KBM-7 (cell line): ENCODE results near the gene CCDC124.
"Not testable (repeated sequence)": the region's sequence is repeated elsewhere in the genome, so short reads cannot be mapped to it uniquely, and the experiment has no call there.

Experiments
- DNase-seq: peaks from one replicate; pipeline ENCODE4 v3.0.0-alpha.2; 2015
- in situ Hi-C: fragments of 300-500 bp; cut with MboI; formaldehyde crosslinking; loops from 2 replicates; pipeline ENCODE4 v1.14.3; 2020; ENCODE audit warnings: low sequenced_read_pairs, low pct_unique_long_range_greater_than_20kb, mixed read lengths

CCDC124 gene, protein sequence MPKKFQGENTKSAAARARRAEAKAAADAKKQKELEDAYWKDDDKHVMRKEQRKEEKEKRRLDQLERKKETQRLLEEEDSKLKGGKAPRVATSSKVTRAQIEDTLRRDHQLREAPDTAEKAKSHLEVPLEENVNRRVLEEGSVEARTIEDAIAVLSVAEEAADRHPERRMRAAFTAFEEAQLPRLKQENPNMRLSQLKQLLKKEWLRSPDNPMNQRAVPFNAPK

DNA sequence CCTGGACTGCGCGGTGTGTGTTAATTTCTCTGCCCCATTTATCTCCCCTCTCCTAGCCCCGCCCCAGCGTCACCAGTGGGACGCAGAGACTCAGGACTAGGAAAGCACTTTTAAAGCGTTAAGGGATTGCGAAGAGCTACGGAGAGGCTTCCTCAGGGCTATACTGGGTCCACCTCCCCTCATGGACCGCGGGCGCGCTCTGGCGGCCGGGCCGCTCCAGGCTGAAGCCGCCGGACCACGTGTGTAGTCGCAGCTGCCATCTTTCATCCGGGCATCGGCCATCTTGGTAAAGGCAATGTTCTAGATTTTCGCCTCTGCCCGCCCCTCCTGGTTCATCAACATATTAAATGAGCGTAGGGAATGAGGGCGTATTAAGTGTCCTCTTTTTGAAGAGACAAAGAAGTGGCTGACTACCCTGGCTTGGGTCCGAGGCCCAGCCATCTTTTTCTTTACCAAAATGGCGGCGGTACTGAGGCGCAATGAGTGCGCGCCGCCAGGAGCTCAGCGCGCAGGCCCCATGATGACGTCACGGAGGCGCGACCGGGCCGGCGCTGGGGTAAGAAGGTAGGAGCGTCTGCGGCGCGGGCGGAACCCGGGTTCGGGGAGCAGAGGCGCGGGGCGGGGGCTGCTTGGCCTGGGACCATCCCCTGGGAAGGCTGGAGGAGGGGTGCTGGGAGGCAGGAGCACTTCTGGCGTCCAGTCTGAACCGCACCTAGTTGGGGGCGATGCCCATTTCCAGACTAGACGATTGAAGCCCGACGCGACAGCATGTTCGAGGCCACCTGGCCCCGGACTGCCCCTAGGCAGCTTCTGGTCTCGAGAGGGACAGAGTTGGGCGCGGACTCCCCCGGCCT, at the start of gene CCDC124:
Gene CCDC124, plus strand, starts transcription at position 531 of the 854 bp plus-strand sequence. CDS start 3,406 bp downstream, outside the sequence.
- DNase-seq = peak; percentile 98
- in situ Hi-C loops = no loop called here

DNA sequence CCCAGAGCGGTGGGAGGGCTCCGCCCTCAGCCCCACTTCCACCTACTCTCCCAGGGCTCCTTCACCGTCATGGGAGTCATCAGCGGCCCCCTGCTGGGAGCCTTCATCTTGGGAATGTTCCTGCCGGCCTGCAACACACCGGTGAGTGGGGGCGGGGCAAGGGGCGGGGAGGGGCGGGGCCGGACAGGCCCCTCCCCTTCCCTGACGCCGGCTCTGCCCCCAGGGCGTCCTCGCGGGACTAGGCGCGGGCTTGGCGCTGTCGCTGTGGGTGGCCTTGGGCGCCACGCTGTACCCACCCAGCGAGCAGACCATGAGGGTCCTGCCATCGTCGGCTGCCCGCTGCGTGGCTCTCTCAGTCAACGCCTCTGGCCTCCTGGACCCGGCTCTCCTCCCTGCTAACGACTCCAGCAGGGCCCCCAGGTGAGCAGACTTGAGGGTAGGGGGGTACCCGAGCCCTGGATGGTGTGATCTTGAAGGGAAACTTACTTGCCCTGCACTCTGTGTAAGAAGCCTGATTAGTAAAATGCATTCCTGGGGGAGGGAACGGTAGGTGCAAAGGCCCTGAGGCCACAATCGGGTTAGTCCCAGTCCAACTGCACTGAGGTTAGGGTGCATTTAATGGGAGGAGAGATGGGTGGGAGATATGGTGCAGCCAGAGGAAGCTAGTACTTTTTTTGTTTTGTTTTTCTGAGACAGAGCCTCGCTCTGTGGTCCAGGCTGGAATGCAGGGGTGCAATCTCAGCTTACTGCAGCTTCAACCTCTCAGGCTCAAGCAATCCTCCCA, 49.0 kb upstream of the CCDC124 start:
- in situ Hi-C loops = no loop called here
- no peak for DNase-seq

DNA sequence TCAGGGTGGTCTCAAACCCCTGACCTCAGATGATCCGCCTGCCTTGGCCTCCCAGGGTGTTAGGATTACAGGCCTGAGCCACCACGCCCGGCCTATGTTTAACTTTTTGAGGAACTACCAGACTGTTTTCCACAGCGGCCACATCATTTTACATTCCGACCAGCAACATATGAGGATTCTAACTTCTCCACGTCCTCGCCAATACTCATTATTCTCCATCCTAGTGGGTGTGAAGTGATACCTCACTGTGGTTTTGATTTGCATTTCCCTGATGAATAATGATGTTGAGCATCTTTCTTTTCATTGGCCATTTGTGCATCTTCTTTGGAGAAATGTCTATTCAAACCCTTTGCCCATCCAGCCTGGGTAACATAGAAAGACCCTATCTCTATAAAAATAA, 46.3 kb upstream of the CCDC124 start:
- no peak for DNase-seq
- in situ Hi-C loops = no loop called here

DNA sequence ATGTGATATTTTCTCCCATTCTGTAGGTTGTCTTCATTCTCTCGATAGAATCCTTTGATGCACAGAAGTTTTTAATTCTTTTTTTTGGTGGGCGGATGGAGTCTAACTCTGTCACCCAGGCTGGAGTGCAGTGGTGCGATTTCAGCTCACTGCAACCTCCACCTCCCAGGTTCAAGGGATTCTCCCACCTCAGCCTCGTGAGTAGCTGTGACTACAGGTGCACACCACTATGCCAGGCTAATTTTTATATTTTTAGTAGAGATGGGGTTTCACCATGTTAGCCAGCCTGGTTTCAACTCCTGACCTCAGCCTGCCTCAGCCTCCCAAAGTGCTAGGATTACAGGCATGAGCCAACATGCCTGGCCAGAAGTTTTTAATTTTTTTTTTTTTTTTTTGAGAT, 45.6 kb upstream of the CCDC124 start:
- in situ Hi-C loops, DNase-seq: not testable (repeated sequence)

DNA sequence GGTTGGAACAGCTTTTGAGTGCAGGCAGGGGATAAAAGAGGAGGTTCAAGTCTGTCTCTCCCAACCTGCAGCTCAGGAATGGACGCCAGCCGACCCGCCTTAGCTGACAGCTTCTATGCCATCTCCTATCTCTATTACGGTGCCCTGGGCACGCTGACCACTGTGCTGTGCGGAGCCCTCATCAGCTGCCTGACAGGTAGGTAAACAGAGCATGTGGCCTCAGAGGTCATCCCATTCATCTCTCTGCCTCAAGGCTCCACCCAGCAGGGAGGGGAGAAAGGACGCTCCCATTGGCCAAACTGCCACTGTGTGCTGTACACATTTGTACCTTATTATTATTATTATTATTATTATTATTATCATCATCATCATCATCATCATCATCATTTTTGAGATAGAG, 44.6 kb upstream of the CCDC124 start:
- in situ Hi-C loops = no loop called here
- no peak for DNase-seq

DNA sequence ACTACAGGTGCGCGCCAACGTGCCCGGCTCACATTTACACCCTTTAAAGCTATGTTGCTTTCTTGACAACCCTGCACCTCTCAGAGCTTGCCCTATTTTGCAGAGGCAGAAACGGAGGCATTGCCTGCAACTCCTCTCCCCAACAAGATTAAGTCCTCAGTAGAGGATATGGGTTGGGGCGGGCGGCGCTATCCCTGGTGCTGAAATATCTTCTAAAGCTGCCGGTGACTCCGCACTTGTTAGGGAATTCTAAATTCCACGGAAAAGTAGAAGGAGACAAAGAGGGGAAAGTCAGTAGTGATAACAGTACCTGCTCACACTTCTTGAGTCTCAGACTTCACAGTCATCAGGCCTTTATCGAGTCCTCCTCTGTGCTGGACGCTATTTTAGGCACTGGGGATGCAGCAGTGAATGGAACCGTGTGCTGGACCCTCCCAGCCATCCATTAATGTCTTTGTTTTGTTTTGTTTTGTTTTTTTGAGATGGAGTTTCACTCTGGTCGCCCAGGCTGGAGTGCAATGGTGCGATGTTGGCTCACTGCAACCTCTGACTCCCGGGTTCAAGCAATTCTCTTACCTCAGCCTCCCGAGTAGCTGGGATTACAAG, 43.1 kb upstream of the CCDC124 start:
- peak; percentile 44 for DNase-seq
- in situ Hi-C loops = no loop called here

DNA sequence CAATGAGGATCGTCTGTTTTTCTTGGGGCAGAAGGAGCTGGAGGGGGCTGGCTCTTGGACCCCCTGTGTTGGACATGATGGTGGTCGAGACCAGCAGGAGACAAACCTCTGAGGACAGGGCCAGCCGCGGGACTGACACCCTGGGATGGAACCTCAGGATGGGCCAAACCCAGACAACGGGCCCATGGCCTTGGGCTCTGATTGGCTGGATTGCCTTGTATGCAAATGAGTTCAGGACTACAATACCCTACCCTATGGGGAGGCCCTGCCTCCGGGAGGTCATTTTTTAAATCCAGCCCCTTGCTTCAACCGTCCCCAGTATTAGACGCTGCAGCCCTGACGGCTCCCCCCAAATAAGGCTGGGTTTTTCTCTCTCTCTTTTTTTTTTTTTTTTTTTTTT, 39.0 kb upstream of the CCDC124 start:
- in situ Hi-C loops = no loop called here
- no peak for DNase-seq

DNA sequence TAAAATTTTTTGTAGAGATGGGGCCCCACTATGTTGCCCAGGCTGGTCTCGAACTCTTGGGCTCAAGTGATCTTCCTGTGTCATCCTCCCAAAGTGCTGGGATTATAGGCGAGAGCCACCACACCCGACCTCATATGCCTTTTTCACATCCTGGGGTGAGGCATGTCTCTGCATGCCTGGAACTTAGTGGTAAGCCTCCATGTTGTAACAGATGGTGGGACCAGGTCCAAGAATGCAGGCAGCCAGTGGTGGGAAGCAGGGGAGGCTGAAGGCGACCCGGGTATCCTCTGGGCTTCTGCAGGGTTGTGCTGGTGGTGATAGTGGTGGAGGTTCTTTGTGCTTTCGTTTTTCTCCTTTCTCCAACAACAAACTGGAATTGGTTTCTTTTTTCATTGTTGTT, 30.1 kb upstream of the CCDC124 start:
- in situ Hi-C loops = no loop called here
- peak; percentile 43 for DNase-seq

DNA sequence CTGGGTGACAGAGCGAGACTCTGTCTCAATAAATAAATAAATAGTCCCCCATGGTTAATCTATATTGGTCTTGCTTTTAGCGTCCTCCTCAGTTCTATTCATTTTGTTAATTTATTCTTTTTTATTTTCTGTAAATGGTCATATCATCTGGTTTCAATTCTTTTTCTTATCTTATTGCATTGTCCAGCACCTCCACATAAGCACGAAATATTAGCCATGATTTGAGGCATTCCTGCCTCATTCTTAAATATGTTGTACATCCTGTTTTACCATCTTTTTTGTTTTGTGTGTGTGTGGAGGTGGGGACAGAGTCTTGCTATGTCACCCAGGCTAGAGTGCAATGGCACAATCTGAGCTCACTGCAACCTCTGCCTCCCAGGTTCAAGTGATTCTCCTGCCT, 24.6 kb upstream of the CCDC124 start:
- no peak for DNase-seq
- in situ Hi-C loops = no loop called here

DNA sequence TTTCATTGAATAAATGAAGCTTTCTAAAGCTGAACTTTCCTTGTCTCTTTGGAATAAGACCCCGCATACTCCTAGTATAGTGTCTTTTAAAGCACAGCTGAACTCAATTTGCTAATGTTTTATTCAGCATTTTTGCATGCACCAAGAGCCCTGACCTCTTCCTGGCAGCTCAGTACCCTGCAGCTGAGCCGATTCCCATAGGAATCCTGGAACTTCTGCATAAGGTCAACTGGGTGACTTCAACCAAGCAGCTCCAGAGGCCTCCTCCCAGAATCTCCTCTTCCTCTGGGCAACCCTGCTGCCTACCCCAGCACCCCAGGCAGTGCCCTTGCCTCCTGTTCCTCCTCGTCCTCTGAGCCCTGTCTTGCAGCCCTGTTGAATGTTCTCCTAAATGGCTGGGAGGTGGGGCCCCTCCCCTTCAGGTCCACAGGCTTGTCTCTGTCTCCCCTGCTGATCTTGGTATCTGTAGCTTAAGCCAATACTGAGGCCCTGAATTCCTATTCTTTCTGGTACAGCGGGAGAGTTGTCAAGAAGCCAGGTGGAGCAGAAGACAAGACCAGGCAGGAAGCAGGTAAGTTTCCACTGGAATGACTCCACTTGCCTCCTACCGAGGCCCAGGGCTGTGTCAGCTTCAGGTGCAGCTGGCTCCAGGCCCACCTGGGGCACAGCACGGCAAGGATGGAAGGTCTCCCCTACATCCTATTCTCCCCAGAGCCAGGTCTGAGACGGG, 23.6 kb upstream of the CCDC124 start:
- in situ Hi-C loops = no loop called here
- no peak for DNase-seq

DNA sequence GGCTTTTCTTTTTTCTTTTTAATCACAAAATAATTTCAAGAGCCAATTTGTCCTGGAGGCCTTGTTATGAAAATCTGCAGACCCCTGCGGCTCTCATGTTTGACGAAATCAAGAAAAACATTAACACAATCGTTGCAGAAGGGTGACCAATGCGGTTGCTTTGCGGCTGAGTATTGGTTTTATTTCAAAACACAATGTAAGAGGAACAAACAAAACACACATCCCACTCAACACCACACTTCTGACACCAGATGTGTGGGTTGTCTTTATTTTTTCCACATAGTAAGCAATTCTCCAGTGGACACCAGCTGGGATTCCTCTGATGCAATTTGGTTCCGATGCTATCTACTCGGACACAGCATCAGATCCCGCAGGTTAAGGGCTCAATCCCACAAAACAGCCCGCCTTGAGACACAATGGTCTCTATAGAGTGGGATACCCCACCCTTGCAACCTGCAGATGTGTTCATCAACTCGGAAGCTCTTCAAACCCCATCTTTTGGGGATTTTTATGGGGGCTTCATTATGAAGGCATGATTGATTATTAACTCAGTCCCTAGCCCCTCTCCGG, 21.9 kb upstream of the CCDC124 start:
- in situ Hi-C loops = no loop called here
- DNase-seq = no peak

DNA sequence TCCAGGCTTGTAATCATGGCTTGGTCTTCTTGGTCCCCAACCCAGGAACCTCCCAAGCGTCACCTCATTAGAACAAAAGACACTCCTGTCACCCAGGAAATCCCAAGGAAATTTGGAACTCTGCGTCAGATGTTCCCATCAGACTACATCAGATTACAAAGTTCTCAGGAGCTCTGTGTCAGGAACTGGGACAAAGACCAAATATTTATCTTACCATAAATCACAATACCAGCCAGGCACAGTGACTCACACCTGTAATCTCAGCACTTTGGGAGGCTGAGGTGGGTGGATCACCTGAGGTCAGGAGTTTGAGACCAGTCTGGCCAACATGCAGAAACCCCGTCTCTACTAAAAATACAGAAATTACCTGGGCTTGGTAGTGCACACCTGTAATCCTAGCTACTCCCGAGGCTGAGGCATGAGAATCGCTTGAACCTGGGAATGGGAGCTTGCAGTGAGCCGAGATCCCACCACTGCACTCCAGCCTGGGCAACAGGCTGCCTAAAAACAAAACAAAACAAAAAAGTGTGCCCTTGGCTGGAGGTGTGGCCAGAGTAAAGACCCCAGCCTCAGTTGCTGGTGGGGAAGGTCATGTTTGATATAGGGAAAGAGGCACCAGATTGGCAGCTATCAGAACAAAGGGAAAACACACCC, 16.7 kb upstream of the CCDC124 start:
- in situ Hi-C loops = no loop called here
- no peak for DNase-seq

DNA sequence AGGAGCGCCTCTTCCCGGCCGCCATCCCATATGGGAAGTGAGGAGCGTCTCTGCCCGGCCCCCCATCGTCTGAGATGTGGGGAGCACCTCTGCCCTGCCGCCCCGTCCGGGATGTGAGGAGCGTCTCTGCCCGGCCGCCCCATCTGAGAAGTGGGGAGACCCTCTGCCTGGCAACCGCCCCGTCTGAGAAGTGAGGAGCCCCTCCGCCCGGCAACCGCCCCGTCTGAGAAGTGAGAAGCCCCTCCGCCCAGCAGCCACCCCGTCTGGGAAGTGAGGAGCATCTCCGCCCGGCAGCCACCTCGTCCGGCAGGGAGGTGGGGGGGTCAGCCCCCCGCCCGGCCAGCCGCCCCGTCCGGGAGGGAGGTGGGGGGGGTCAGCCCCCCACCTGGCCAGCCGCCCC, 14.7 kb upstream of the CCDC124 start:
- DNase-seq, in situ Hi-C loops: not testable (repeated sequence)

DNA sequence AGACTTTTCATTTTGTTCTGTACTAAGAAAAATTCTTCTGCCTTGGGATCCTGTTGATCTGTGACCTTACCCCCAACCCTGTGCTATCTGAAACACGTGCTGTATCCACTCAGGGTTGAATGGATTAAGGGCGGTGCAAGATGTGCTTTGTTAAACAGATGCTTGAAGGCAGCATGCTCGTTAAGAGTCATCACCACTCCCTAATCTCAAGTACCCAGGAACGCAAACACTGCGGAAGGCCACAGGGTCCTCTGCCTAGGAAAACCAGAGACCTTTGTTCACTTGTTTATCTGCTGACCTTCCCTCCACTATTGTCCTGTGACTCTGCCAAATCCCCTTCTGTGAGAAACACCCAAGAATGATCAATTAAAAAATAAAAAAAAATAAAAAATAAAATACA, 13.7 kb upstream of the CCDC124 start:
- DNase-seq, in situ Hi-C loops: not testable (repeated sequence)

DNA sequence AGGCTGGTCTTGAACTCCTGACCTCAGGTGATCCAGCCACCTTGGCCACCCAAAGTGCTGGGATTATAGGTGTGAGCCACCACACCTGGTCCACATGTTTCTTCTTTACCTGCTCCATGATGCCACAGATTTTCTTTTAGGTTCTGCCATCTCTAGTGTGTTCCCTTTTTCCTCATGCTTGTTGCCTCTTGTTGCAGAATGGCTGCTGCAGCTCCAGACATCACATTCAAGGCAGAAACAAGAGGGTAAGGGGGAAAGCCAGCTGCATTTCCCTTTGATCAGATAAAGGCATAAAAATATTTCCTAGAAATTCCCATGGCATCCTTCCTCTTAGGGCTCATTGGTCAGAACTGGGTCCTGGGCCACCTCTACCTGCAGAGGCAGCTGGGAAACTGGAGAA, 12.3 kb upstream of the CCDC124 start:
- no peak for DNase-seq
- in situ Hi-C loops = no loop called here

DNA sequence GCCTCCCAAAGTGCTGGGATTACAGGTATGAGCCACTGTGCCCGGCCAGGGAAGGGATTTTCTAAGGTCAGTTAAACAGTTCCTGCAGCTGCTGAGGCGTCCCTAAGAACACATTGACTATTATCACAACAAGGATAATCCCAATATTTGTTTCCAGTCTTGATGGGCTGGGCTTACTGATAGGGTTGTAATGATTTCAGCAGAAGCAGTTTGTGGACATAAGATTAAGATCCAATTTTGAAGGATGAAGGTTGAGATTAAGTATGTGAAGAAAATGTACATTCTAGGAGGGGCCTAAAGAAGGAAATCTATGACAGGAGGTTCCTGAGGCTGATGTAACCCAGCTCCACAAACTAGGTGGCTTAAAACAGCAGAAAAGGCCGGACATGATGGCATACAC, 10.7 kb upstream of the CCDC124 start:
- in situ Hi-C loops = no loop called here
- no peak for DNase-seq

DNA sequence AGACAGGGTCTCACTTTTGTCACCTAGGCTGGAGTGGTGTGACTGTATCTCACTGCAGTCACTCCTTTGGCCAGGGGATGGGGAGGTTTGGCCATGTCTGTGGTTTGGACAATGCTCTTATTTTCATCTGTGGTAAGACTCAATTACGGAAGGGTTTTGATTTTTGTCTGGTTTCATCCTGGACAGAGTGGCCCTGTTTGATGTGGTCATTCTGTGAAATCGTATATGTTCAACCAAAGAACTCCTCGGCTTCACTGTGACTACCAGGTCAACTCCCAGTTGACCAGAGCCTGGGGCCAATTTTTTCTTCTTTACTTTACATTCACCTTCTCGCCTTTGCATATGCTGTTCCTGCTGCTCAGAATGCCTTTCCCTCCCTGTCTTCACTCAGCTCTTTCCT, 6.8 kb upstream of the CCDC124 start:
- DNase-seq = no peak
- in situ Hi-C loops = no loop called here

DNA sequence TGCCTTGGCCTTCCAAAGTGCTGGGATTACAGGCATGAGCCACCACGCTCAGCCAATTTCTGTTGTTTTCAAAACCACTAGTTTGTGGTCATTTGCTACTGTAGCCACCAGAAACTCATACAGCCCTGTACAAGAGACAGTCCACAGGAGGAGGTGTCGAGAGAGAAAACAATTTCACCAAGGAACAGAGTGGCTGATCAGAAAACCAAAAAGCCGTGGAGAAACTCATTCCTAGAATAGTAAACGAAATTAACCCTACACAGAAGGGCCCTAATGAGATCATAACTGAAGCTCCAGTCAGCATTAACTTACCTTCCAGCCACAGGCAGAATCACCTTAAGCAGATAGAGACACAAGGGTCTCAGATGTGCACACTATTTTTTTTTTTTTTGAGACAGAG, 3.8 kb upstream of the CCDC124 start:
- DNase-seq = no peak
- in situ Hi-C loops = no loop called here
